Activated naive CD8-positive, alpha-beta T cell treated with anti-CD3 and anti-CD28 coated beads, Interleukin-2, amount 50 U/mL, for 24 hours (primary cell): ENCODE data around the gene ZNRF1.
"Not testable (repeated sequence)": the region's sequence is repeated elsewhere in the genome, so short reads cannot be mapped to it uniquely, and the experiment has no call there.

Experiments
- ATAC-seq: fragments of 150-1000 bp; cut with Tn5 transposase; one replicate; pipeline ENCODE4 v1.10.0; 2021
- DNase-seq: peaks from one replicate; pipeline ENCODE4 v3.0.0; 2021
- H3K27ac Mint-ChIP-seq: one replicate; pipeline ENCODE4 v1.8.0; 2021; ENCODE audit warnings: mild to moderate bottlenecking, mixed read lengths
- H3K27me3 Mint-ChIP-seq: one replicate; pipeline ENCODE4 v1.8.0; 2021; ENCODE audit warnings: mixed read lengths
- H3K36me3 Mint-ChIP-seq: one replicate; pipeline ENCODE4 v1.8.0; 2021; ENCODE audit warnings: low read depth, mixed read lengths
- H3K4me1 Mint-ChIP-seq: one replicate; pipeline ENCODE4 v1.8.0; 2021; ENCODE audit warnings: mixed read lengths
- H3K4me3 Mint-ChIP-seq: one replicate; pipeline ENCODE4 v1.8.0; 2021; ENCODE audit warnings: mild to moderate bottlenecking, moderate library complexity, mixed read lengths
- H3K9me3 Mint-ChIP-seq: one replicate; pipeline ENCODE4 v1.8.0; 2021; ENCODE audit warnings: mixed read lengths

ZNRF1 gene

GRCh38 chr16:75116081-75116910 lies 117.5 kb downstream of the ZNRF1 start, which contains the start of gene LDHD:
LDHD (minus strand) TSS chr16:75116780; CDS start chr16:75116720, 60 bp downstream.
- ATAC-seq = peak; percentile 47
- Mint-ChIP-seq H3K4me3 (no peak within 1 kb of the TSS), H3K27ac (no peak within 1 kb of the TSS), H3K9me3 (peaks cover 2% of the 10 kb centered on the region), H3K4me1 (peaks cover 11% of the 10 kb centered on the region), H3K36me3 (peaks cover under 1% of the 10 kb centered on the region), H3K27me3 (peaks cover 13% of the 10 kb centered on the region)
- DNase-seq = no peak

- Mint-ChIP-seq H3K36me3 (peaks cover 2% of the 10 kb centered on the region), H3K4me3 (no peak overlapping the region), H3K27ac (no peak overlapping the region), H3K4me1 (peaks cover 6% of the 10 kb centered on the region), H3K27me3 (peaks cover 10% of the 10 kb centered on the region), H3K9me3 (peaks cover 6% of the 10 kb centered on the region)
- ATAC-seq (no peak), DNase-seq (no peak)
Observed at GRCh38 chr16:75116911-75117245, 118.1 kb downstream of the ZNRF1 start.

- Mint-ChIP-seq H3K4me1 (no peaks in the 10 kb centered on the region), H3K36me3 (peaks cover 2% of the 10 kb centered on the region), H3K27me3 (no peaks in the 10 kb centered on the region), H3K27ac (no peak overlapping the region), H3K4me3 (no peak overlapping the region), H3K9me3 (peaks cover 14% of the 10 kb centered on the region)
- no peak for DNase-seq
- no peak for ATAC-seq
Observed at GRCh38 chr16:75118943-75119539, 120.2 kb downstream of the ZNRF1 start.

- H3K9me3 Mint-ChIP-seq = peaks cover 14% of the 10 kb centered on the region
- no peaks in the 10 kb centered on the region for H3K4me1 Mint-ChIP-seq
- DNase-seq = no peak
Observed at GRCh38 chr16:75120253-75120652, 121.4 kb downstream of the ZNRF1 start.

GRCh38 chr16:75121949-75122568 lies 123.2 kb downstream of the ZNRF1 start:
- Mint-ChIP-seq H3K36me3 (peaks cover 3% of the 10 kb centered on the region), H3K4me1 (no peaks in the 10 kb centered on the region), H3K9me3 (peaks cover 17% of the 10 kb centered on the region), H3K4me3 (no peak overlapping the region), H3K27ac (no peak overlapping the region), H3K27me3 (no peaks in the 10 kb centered on the region)
- DNase-seq = no peak
- ATAC-seq = no peak

More at GRCh38 chr16:75120253-75120652, 121.4 kb downstream of the ZNRF1 start:
- ATAC-seq = no peak
- Mint-ChIP-seq H3K27ac (no peak overlapping the region), H3K4me3 (no peak overlapping the region), H3K36me3 (peaks cover 2% of the 10 kb centered on the region), H3K27me3 (no peaks in the 10 kb centered on the region)

GRCh38 chr16:75122609-75123008 lies 123.8 kb downstream of the ZNRF1 start:
- Mint-ChIP-seq H3K27me3 (no peaks in the 10 kb centered on the region), H3K4me1 (no peaks in the 10 kb centered on the region), H3K4me3 (no peak overlapping the region), H3K9me3 (peaks cover 22% of the 10 kb centered on the region), H3K36me3 (peaks cover 8% of the 10 kb centered on the region), H3K27ac (no peak overlapping the region)
- DNase-seq (no peak), ATAC-seq (no peak)

DNA sequence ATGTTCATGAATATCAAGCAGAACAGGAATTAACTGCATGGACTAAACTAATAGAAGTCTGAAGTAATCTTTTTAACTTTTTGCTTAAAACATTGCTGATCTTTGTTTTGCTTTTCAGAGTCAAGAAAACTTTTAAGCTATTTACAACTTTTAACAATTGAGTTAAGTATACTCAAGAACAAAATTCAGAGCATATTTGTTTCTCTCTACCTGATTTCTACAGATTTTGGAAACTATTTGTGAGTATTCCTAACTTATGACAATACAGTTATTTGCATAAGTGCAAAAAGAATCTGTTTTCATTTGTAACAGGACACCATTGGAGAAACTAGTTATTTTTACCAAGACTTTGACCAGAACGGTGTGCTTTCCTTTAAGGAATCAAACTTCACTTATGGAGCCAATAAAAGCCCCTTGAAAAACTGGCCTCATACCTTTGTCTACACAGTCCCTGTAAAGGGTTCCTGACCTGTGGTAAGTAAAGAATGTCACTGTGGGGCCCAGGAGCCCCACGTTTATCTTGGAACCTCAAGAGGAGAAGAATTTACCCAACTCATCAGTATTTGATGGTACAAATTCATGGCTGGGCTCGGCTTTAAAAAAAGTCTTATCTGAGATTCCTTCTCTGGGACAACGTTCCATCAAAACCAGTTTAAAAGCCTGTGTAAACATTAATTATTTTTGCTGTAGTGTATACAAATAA lies 129.0 kb downstream of the ZNRF1 start:
- H3K4me1 Mint-ChIP-seq = peaks cover 10% of the 10 kb centered on the region
- peaks cover 8% of the 10 kb centered on the region for H3K36me3 Mint-ChIP-seq
- H3K9me3 Mint-ChIP-seq = peaks cover 17% of the 10 kb centered on the region
- H3K27me3 Mint-ChIP-seq = no peaks in the 10 kb centered on the region
- no peak for ATAC-seq
- no peak overlapping the region for H3K4me3 Mint-ChIP-seq
- DNase-seq = no peak
- no peak overlapping the region for H3K27ac Mint-ChIP-seq

GRCh38 chr16:75129421-75130149 lies 130.8 kb downstream of the ZNRF1 start:
- DNase-seq, H3K4me3 Mint-ChIP-seq, H3K4me1 Mint-ChIP-seq, H3K27ac Mint-ChIP-seq, H3K27me3 Mint-ChIP-seq, ATAC-seq, H3K36me3 Mint-ChIP-seq: not testable (repeated sequence)
- H3K9me3 Mint-ChIP-seq = peaks cover 17% of the 10 kb centered on the region

DNA sequence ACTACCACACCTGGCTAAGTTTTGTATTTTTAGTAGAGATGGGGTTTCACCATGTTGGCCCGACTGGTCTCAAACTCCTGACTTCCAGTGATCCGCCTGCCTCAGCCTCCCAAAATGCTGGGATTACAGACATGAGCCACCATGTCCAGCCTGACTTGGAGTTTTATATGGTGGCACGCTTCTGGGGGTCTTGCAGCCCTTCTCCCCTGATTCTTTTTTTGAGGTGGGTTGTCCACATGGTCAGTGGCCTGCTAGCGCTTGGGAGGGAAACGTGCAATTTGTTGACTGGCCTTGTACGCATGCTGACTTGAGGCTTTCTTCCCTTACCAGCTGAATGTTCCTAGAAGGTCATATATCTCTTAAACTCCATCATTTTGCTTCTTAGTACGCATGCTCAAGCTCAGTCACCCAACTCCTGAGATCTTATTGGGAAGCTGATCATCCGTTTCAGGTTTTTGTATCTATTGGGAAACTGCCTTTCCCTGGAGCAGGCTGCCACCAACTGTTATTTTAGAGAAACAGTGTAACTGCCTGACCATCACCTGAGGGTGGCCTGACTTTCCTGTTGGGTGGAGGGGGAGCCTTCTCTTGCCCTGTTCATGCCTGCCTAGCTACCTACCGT lies 131.4 kb downstream of the ZNRF1 start:
- Mint-ChIP-seq H3K9me3 (peaks cover 17% of the 10 kb centered on the region), H3K4me3 (no peak overlapping the region), H3K4me1 (peaks cover 10% of the 10 kb centered on the region), H3K27ac (no peak overlapping the region), H3K27me3 (no peaks in the 10 kb centered on the region), H3K36me3 (peaks cover 8% of the 10 kb centered on the region)
- DNase-seq (no peak), ATAC-seq (no peak)

GRCh38 chr16:75131081-75131480 lies 132.3 kb downstream of the ZNRF1 start:
- Mint-ChIP-seq H3K4me3 (no peak overlapping the region), H3K27me3 (no peaks in the 10 kb centered on the region), H3K36me3 (peaks cover 8% of the 10 kb centered on the region), H3K9me3 (peaks cover 17% of the 10 kb centered on the region), H3K27ac (no peak overlapping the region), H3K4me1 (peaks cover 10% of the 10 kb centered on the region)
- no peak for DNase-seq
- no peak for ATAC-seq

- peaks cover 7% of the 10 kb centered on the region for H3K4me1 Mint-ChIP-seq
- DNase-seq = no peak
- no peak for ATAC-seq
- H3K27me3 Mint-ChIP-seq = peaks cover 12% of the 10 kb centered on the region
- H3K9me3 Mint-ChIP-seq = no peaks in the 10 kb centered on the region
- H3K4me3 Mint-ChIP-seq = no peak overlapping the region
- H3K27ac Mint-ChIP-seq = no peak overlapping the region
- no peaks in the 10 kb centered on the region for H3K36me3 Mint-ChIP-seq
Observed at GRCh38 chr16:75138233-75138632, 139.4 kb downstream of the ZNRF1 start.

DNA sequence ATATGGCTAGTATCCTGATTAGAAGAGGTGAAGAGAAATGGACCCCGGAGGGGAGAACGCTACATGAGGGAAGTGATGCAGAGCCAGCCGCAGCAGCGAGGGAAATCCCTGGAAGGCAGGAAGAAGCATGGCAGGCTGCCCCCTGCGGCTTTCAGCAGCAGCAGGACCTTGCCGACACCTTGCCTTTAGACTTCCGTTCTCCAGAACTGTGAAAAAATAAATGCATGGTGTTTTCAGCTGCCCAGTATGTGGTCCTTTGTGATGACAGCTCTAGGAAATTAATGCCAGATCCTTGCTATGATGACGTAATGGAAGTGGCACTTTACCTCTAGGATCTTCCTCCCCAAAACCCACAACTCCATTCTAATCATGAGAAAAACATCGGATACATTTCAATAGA lies 139.8 kb downstream of the ZNRF1 start:
- H3K4me3 Mint-ChIP-seq = no peak overlapping the region
- ATAC-seq = peak; percentile 57
- DNase-seq = no peak
- H3K27me3 Mint-ChIP-seq = peaks cover 12% of the 10 kb centered on the region
- H3K9me3 Mint-ChIP-seq = no peaks in the 10 kb centered on the region
- no peaks in the 10 kb centered on the region for H3K36me3 Mint-ChIP-seq
- no peak overlapping the region for H3K27ac Mint-ChIP-seq
- peaks cover 7% of the 10 kb centered on the region for H3K4me1 Mint-ChIP-seq

GRCh38 chr16:75139498-75139897 lies 140.7 kb downstream of the ZNRF1 start:
- no peak for ATAC-seq
- Mint-ChIP-seq H3K27ac (no peak overlapping the region), H3K9me3 (no peaks in the 10 kb centered on the region), H3K4me1 (peaks cover 12% of the 10 kb centered on the region), H3K27me3 (peaks cover 12% of the 10 kb centered on the region), H3K36me3 (no peaks in the 10 kb centered on the region), H3K4me3 (no peak overlapping the region)
- DNase-seq = no peak

DNA sequence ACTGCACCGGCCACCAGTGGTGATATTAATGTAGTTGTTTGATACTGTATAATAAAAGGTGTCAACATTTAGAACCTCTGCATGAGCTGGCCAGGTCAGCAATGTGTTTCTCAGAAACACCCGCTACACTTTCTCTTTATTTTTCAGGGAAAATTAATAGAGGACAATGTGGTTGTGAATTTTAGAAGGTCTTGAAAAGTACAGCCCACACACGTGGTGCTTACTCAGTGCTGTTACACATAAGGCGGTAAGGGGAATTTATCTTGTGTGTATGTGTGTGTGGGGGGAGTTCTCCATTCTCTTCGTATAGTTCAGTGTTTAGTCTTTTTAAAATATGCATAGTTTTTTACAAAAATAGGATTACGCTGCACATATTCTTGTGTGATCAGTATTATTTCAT lies 145.1 kb downstream of the ZNRF1 start:
- no peak overlapping the region for H3K4me3 Mint-ChIP-seq
- peaks cover 3% of the 10 kb centered on the region for H3K27me3 Mint-ChIP-seq

More for the DNA sequence above, 145.1 kb downstream of the ZNRF1 start:
- Mint-ChIP-seq H3K4me1 (peaks cover 7% of the 10 kb centered on the region), H3K9me3 (no peaks in the 10 kb centered on the region), H3K27ac (no peak overlapping the region), H3K36me3 (peaks cover 1% of the 10 kb centered on the region)
- ATAC-seq (peak; percentile 23), DNase-seq (no peak)
